Testis (tissue), 5 donors: ENCODE results near the gene NEUROD1. TPM values are rescaled to one million over a fixed set of nuclear protein-coding genes. Genes with fewer than 3 reads are reported as not detected.
A peak's percentile ranks its signal among the peaks of the same experiment; 100 is the strongest.

Experiments used
- DNase-seq: peaks from one replicate; pipeline ENCODE4 v3.0.0-alpha.2; 2019
- H3K27ac ChIP-seq, 2 donors: fragments of 200-600 bp; sonication (generic); one replicate each; pipeline ENCODE4 v1.5.1; 2019
- H3K27me3 ChIP-seq: fragments of 200-600 bp; sonication (generic); one replicate; pipeline ENCODE4 v1.5.1; 2019
- H3K36me3 ChIP-seq: fragments of 200-600 bp; sonication (generic); one replicate; pipeline ENCODE4 v1.5.1; 2017; ENCODE audit warnings: low read depth; ENCODE audit errors: missing control alignments
- H3K4me1 ChIP-seq: fragments of 200-600 bp; sonication (generic); one replicate; pipeline ENCODE4 v1.5.1; 2019
- H3K4me3 ChIP-seq, 2 donors: fragments of 200-600 bp; sonication (generic); one replicate each; pipeline ENCODE4 v1.5.1; 2017 to 2019
- H3K9me3 ChIP-seq: fragments of 200-600 bp; sonication (generic); one replicate; pipeline ENCODE4 v1.5.1; 2017
- CTCF ChIP-seq, 3 experiments: fragments of 450-650 bp in 2 of 3; fragments of 200-600 bp in 1 of 3; sonication (generic) in 1 of 3; IDR thresholded peaks; one replicate each; pipeline ENCODE4 v1.5.1; 2016 to 2019; ENCODE audit warnings: antibody characterized with exemption in 3 of 3, mild to moderate bottlenecking in 2 of 3, moderate library complexity in 1 of 3
- POLR2A ChIP-seq: fragments of 450-650 bp; IDR thresholded peaks from one replicate; pipeline ENCODE4 v1.6.1; 2017; ENCODE audit warnings: antibody characterized with exemption, mild to moderate bottlenecking, moderate library complexity
- WGBS, 2 donors: methylation state at CpG; one replicate each; pipeline ENCODE4 v1.1.5; 2018; 5-methylcytosine and 5-hydroxymethylcytosine counted together
- intact Hi-C: fragments of 100-400 bp; cut with DNase I; formaldehyde crosslinking; loops from one replicate; pipeline ENCODE4 v1.15.1; 2023; ENCODE audit warnings: low total_unique reads
- long read RNA-seq, 2 donors: transcript quantifications; one replicate each; lab custom pipeline, GENCODE V29; 2026
- polyA plus RNA-seq: library from polyadenylated mRNA; stranded (reverse); fragments of 350-450 nt; fragmentation: Illumina TruSeq; extraction: RNeasy Lipid Tissue Mini Kit (QIAGEN cat#74804); gene quantifications from one replicate; pipeline ENCODE4 v1.2.3, GENCODE V29; 2014; ENCODE audit warnings: low read depth, low replicate concordance; ENCODE audit not compliant: insufficient read depth
- total RNA-seq, 2 donors: library from RNA; depleted of rRNA; stranded (reverse); fragments of >200 nt; gene quantifications; one replicate each; pipeline ENCODE4 v1.2.3, GENCODE V29; 2016

Gene NEUROD1
- total RNA-seq (under 1 TPM; 0.19 to 0.55 TPM), polyA plus RNA-seq (0.62 TPM)
- long read RNA-seq, donor 1 = 0 reads
- long read RNA-seq, donor 2 = 0 reads

DNA sequence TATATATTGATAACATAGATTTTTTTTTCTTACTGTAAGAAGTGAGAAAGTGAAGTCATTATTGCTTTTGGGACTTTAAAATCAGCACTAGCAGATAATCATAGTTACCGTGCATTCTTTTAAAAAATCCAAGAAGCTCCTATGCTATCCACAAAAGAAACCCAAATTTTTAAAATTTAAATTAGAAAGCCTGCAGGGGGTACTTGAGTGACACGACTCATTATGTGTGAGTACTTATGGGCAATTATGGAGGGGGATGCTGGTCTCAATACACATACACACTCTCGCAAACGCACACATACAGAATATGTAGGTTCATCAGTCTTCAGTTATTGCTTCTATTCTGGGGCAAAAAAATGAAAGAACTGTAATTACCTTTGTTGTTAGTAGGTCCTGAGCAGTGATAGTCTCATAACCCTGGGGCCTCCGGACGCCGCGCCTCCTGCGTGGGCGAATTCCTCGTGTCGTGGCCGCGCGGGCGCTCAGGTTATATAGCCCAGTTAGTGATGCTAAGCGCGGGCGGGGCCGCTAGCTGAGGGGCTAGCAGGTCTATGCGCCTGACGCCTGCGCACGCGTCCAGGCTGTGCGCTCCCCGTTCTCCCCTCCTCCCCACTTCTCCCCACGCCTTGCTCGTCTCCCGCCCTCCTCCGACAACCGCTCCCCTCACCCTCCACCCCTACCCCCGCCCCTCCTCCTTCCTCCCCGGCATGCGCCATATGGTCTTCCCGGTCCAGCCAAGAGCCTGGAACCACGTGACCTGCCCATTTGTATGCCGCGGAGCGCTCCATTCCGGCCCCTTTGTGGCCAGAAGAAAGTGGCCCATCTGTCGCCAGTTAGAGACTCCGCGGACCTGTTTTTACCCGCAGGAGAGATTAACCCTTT, at the start of gene NEUROD1:
Gene NEUROD1 (minus strand): TSS at position 463 of the 882 bp plus-strand sequence. CDS start 1,657 bp downstream, outside the sequence.
- Histone ChIP-seq H3K27me3 (no peaks in the 10 kb centered on the region), H3K4me3 (peak within 1 kb of the TSS in 1 of 2 donors; percentile 15), H3K27ac (no peak within 1 kb of the TSS), H3K4me1 (peaks cover 9% of the 10 kb centered on the region), H3K36me3 (no peaks in the 10 kb centered on the region), H3K9me3 (no peaks in the 10 kb centered on the region)
- TF ChIP-seq POLR2A (no peak), CTCF (IDR thresholded peaks at IDR 0.05) (no peak)
- intact Hi-C loops = no loop called here
- WGBS, 2 donors = 1% methylated on average over 44 to 45 of the region's 45 CpGs
- DNase-seq = no peak

- 72 to 74% methylated on average over 1 of the region's 1 CpG for WGBS, 2 donors
- no peaks in the 10 kb centered on the region for H3K4me1 ChIP-seq
- H3K4me3 ChIP-seq = no peak overlapping the region
- TF ChIP-seq CTCF (IDR thresholded peaks at IDR 0.05) (no peak), POLR2A (no peak)
- no peak overlapping the region for H3K27ac ChIP-seq
- H3K9me3 ChIP-seq = no peaks in the 10 kb centered on the region
- intact Hi-C loops = no loop called here
- H3K36me3 ChIP-seq = no peaks in the 10 kb centered on the region
- DNase-seq = no peak
- no peaks in the 10 kb centered on the region for H3K27me3 ChIP-seq
Observed at GRCh38 chr2:181725476-181725875, 45.2 kb upstream of the NEUROD1 start.

- intact Hi-C loops = no loop called here
Observed at GRCh38 chr2:181724662-181725061, 44.3 kb upstream of the NEUROD1 start.

GRCh38 chr2:181723731-181724130, 43.4 kb upstream of the NEUROD1 start:
- H3K36me3 ChIP-seq = no peaks in the 10 kb centered on the region
- 42 to 48% methylated on average over 2 of the region's 2 CpGs for WGBS, 2 donors
- H3K4me1 ChIP-seq = no peaks in the 10 kb centered on the region
- no peak overlapping the region for H3K27ac ChIP-seq
- intact Hi-C loops = no loop called here
- H3K4me3 ChIP-seq = no peak overlapping the region
- DNase-seq = no peak
- TF ChIP-seq CTCF (IDR thresholded peaks at IDR 0.05) (no peak), POLR2A (no peak)
- no peaks in the 10 kb centered on the region for H3K9me3 ChIP-seq
- H3K27me3 ChIP-seq = no peaks in the 10 kb centered on the region

More at GRCh38 chr2:181724662-181725061, 44.3 kb upstream of the NEUROD1 start:
- DNase-seq = no peak
- Histone ChIP-seq H3K9me3 (no peaks in the 10 kb centered on the region), H3K4me3 (no peak overlapping the region), H3K4me1 (no peaks in the 10 kb centered on the region), H3K27ac (no peak overlapping the region), H3K27me3 (no peaks in the 10 kb centered on the region), H3K36me3 (no peaks in the 10 kb centered on the region)
- no peak for TF ChIP-seq POLR2A
- TF ChIP-seq CTCF (IDR thresholded peaks at IDR 0.05) = no peak
